Uterus (tissue), 2 donors: Measurements from ENCODE around the gene IGF2.

ENCODE experiments used
- CTCF ChIP-seq, 4 experiments: fragments of 200-600 bp in 2 of 4; fragments of 450-650 bp in 2 of 4; sonication (generic) in 2 of 4; IDR thresholded peaks; one replicate each; pipeline ENCODE4 v1.5.1; 2016 to 2019; ENCODE audit warnings: antibody characterized with exemption in 4 of 4, mild to moderate bottlenecking in 2 of 4, moderate library complexity in 1 of 4
- POLR2A ChIP-seq, 2 donors: fragments of 450-650 bp; IDR thresholded peaks; one replicate each; pipeline ENCODE4 v1.6.1; 2016; ENCODE audit warnings: antibody characterized with exemption in 2 of 2, mild to moderate bottlenecking in 1 of 2, moderate library complexity in 1 of 2

- TF ChIP-seq CTCF (IDR thresholded peaks at IDR 0.05): no peak
- TF ChIP-seq POLR2A (IDR thresholded peaks at IDR 0.05): no peak
Measured at GRCh38 chr11:2116680-2117079, 22.5 kb downstream of the IGF2 start.
